ENCODE measurements around the gene COMMD3. TPM values are rescaled to one million over a fixed set of nuclear protein-coding genes. Genes with fewer than 3 reads are reported as not detected.

COMMD3 gene
- total RNA-seq, 6 experiments from 2014 or later: 23.2 to 39.0 (median 32.0) TPM

DNA sequence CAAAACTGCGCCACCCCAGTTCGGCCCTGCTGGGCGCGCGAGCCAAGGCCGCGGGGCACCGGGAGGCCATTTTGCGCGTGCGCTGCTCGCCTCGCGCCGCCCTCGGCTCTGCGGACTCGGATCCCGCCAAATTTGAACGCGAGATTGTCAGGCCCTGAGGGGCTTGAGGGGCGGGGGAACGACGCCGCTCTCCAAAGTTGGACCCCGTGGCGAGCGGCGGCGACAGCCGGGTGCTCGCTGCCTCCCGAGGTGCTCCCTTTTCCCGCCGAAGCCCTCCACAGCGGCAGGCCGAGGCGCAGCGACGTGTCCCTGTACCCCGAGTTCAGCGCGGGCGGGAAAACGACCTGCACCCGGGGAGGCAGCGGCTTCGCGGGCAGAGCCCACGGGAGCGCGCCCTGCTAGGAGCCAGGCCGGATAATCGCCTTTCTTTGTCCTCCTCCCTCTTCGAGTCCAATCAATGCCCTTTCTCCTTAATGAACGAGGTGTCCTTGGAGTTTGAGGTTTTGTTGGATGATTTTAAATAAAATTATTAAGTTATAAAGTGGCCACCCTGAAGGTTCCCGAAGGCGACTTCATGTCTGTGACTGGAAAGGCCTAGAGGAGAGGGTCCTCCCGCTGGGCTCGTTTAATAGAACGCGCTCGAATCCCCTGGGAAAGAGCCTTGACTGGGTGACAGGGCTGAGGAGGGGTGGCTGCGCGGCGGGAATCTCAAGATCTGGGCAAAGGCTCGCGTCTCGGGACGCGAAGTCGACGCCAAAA is 18.4 kb downstream of the COMMD3 start:
- peak in 1 of 3 donors; percentile 28 for DNase-seq
- WGBS (ENCODE audit: insufficient coverage, low coverage, low lambda C conversion rate, missing lambda C conversion rate): 13% methylated on average over 40 of the region's 73 CpGs
- ATAC-seq: peak in 3 of 4 donors; percentile 25 to 37 (median 29)
- H3K27me3 ChIP-seq: peaks cover 7 to 47% of the 10 kb centered on the region in 2 donors
- H3K9me3 ChIP-seq: no peaks in the 10 kb centered on the region
- TF ChIP-seq POLR2A (IDR thresholded peaks at IDR 0.05): no peak
- TF ChIP-seq, protein P1, sequence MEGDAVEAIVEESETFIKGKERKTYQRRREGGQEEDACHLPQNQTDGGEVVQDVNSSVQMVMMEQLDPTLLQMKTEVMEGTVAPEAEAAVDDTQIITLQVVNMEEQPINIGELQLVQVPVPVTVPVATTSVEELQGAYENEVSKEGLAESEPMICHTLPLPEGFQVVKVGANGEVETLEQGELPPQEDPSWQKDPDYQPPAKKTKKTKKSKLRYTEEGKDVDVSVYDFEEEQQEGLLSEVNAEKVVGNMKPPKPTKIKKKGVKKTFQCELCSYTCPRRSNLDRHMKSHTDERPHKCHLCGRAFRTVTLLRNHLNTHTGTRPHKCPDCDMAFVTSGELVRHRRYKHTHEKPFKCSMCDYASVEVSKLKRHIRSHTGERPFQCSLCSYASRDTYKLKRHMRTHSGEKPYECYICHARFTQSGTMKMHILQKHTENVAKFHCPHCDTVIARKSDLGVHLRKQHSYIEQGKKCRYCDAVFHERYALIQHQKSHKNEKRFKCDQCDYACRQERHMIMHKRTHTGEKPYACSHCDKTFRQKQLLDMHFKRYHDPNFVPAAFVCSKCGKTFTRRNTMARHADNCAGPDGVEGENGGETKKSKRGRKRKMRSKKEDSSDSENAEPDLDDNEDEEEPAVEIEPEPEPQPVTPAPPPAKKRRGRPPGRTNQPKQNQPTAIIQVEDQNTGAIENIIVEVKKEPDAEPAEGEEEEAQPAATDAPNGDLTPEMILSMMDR (IDR thresholded peaks at IDR 0.05): no peak
- H3K4me3 ChIP-seq: peak overlapping the region; percentile 31 to 39 (median 38)
- peaks cover 0 to 7% (median 1%) of the 10 kb centered on the region in 4 donors for H3K36me3 ChIP-seq
- no peak overlapping the region for H3K27ac ChIP-seq
- peaks cover 0 to 23% (median under 1%) of the 10 kb centered on the region in 4 donors for H3K4me1 ChIP-seq
- intact Hi-C loops (cut with DNase I): no loop called here

DNA sequence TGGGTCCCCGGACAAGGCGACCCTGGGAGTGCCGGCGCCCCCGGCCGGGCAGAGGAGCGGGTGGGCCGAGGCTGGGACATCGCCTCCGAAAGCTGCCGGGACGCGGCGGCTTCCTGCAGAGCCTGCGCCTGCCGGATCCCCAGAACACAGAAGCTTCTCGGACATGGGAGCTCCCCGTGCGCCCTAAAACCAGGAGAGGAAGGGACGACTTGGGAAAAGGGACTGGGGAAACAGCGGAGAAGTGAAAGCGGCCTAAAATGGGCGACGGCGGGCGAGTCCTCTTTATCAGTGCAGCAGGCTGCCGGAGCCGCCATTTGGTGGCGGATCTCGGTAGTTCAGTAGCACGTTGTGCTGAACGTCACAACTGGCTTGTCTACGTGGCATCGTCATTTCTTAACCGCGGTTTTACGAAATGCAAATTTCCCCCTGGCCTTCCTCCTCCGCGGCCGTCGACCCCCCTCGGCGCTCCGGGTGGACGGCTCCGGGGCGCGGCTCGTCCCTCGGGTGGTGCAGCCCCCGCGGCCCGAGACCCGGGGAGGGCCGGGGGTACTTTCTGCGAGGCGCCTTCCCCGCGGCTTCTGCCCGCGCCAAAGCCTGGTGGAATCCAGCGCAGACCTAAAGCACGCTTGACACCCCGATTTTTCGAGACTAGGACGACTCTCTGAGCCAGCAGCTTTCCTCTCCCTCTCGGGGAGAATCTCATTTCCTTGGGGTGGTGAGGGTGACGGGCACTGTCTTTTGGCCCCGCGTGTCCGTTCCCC is 19.2 kb downstream of the COMMD3 start:
- intact Hi-C loops (cut with DNase I): no loop called here
- peak; percentile 55 to 61 (median 58) for ATAC-seq
- Histone ChIP-seq H3K36me3 (no peaks in the 10 kb centered on the region), H3K4me3 (peak overlapping the region; percentile 31 to 39 (median 38)), H3K27ac (no peak overlapping the region), H3K9me3 (no peaks in the 10 kb centered on the region), H3K27me3 (peaks cover 7 to 49% of the 10 kb centered on the region in 2 donors), H3K4me1 (peaks cover 0 to 23% (median 3%) of the 10 kb centered on the region in 4 donors)
- DNase-seq: peak; percentile 48 to 62 (median 50)
- WGBS (ENCODE audit: insufficient coverage, low coverage, low lambda C conversion rate, missing lambda C conversion rate): 2% methylated on average over 13 of the region's 71 CpGs
- no peak for TF ChIP-seq POLR2A (IDR thresholded peaks at IDR 0.05)
- TF ChIP-seq, protein P1 (IDR thresholded peaks at IDR 0.05): peak in 1 of 4 donors; percentile 24

DNA sequence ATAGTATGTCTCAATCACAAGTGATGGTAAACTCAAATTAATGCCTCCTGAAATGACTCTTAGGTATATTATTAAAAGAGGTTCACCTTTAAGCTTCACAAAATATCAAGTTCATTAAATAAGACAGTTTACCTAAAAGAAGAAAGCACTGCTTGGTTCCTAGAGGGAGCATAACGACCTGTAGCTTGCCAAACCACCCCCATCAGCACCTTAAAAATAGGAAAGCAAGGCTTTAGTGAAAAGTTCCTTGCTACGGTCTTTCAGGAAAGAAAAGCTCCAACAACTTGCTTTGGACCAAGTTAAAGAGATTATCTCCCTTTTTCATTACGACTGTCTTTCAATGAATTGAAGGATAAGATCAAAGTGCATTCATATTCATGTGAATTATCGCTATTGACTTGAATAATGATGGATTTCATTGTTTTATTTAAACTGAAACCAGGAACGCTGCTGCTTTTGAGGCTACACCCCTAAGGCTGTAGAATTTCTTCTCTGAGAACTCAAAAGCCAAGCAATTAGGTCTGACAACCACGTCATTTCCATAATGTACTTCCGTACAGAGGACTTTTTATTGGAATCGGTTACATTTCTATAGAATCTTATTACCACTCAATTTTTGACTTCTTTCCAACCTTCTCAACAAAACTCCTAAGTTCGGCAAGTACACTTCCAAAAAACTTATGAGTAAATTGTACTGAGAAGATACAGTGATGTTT is 22.2 kb downstream of the COMMD3 start:
- ATAC-seq: no peak
- Histone ChIP-seq H3K4me3 (no peak overlapping the region), H3K27me3 (peaks cover 18 to 65% of the 10 kb centered on the region in 2 donors), H3K4me1 (peaks cover 0 to 26% (median 3%) of the 10 kb centered on the region in 4 donors), H3K36me3 (no peaks in the 10 kb centered on the region), H3K27ac (no peak overlapping the region), H3K9me3 (no peaks in the 10 kb centered on the region)
- WGBS (ENCODE audit: insufficient coverage, low coverage, low lambda C conversion rate, missing lambda C conversion rate): 14% methylated on average over 9 of the region's 9 CpGs
- no peak for DNase-seq
- TF ChIP-seq, protein P1 (IDR thresholded peaks at IDR 0.05): no peak
- TF ChIP-seq POLR2A (IDR thresholded peaks at IDR 0.05): no peak
- intact Hi-C loops (cut with DNase I): no loop called here

DNA sequence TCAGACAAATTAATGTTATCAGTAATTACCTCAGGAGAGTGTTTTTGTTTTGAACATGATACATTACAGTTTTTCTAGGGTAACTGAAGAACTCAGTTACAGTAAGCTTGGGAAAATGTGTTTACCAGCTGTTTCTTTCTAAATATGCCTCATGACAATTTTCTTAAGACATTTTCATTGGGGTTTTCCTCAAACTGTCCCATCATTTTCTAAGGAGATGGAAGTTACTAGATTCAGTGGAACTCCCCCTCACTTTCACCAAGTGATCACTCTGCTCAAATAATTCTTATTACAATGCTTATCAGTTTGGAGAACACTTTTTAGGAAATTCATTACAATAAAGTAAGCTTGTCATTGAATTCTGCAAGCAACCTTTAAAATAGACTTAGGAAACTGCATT is 22.7 kb downstream of the COMMD3 start:
- intact Hi-C loops (cut with DNase I): no loop called here
- Histone ChIP-seq H3K27me3 (peaks cover 18 to 70% of the 10 kb centered on the region in 2 donors), H3K27ac (no peak overlapping the region), H3K4me1 (peaks cover 0 to 26% (median 3%) of the 10 kb centered on the region in 4 donors), H3K9me3 (no peaks in the 10 kb centered on the region), H3K4me3 (no peak overlapping the region), H3K36me3 (no peaks in the 10 kb centered on the region)
- no peak for ATAC-seq
- DNase-seq: no peak
- TF ChIP-seq, protein P1 (IDR thresholded peaks at IDR 0.05): no peak
- no peak for TF ChIP-seq POLR2A (IDR thresholded peaks at IDR 0.05)

All from right lobe of liver (tissue), 6 donors.